PC-9 (cell line): ENCODE measurements around the gene DOCK3. TPM values are rescaled to one million over a fixed set of nuclear protein-coding genes. Genes with fewer than 3 reads are reported as not detected.

Experiments used
- BruUV-seq: library from RNA; stranded (reverse); fragments of 400-500 nt; replicated peaks from 2 replicates; lab custom pipeline; 2021; lab: Mats Ljungman, UMichigan
- CTCF ChIA-PET: fragments of 300-600 bp; sonication (Branson Sonifier 250); formaldehyde crosslinking; loops from one replicate; lab custom pipeline; 2022; ENCODE audit warnings: antibody characterized with exemption; lab: Charles Lee
- POLR2A ChIA-PET: fragments of 300-600 bp; sonication (Branson Sonifier 250); formaldehyde crosslinking; loops from one replicate; lab custom pipeline; 2022; ENCODE audit warnings: antibody characterized with exemption; ENCODE audit not compliant: unreplicated experiment; lab: Charles Lee
- DNase-seq, 2 experiments: peaks; one replicate each; pipeline versions ENCODE4 v3.0.0 to v3.0.0-alpha.2; 2015 to 2022; ENCODE audit warnings: mixed read lengths in 1 of 2
- H2AFZ ChIP-seq: fragments of 200-600 bp; sonication (generic); 2 replicates; pipeline ENCODE4 v1.8.1; 2017; ENCODE audit warnings: antibody characterized with exemption
- H3F3A ChIP-seq: fragments of 200-600 bp; sonication (generic); 2 replicates; pipeline ENCODE4 v1.8.1; 2017; ENCODE audit warnings: antibody characterized with exemption, mild to moderate bottlenecking, low read depth; ENCODE audit not compliant: insufficient read depth
- H3K27ac ChIP-seq: fragments of 200-600 bp; sonication (generic); 2 replicates; pipeline ENCODE4 v1.6.1; 2016; ENCODE audit warnings: mixed run types
- H3K27me3 ChIP-seq: fragments of 200-600 bp; sonication (generic); 2 replicates; pipeline ENCODE4 v1.6.1; 2016; ENCODE audit warnings: low read depth, mixed run types; ENCODE audit not compliant: insufficient read depth
- H3K36me3 ChIP-seq: fragments of 200-600 bp; sonication (generic); 2 replicates; pipeline ENCODE4 v1.6.1; 2016; ENCODE audit warnings: low read depth, mixed run types
- H3K4me1 ChIP-seq: fragments of 200-600 bp; sonication (generic); replicated peaks from 2 replicates; pipeline ENCODE4 v1.6.1; 2016; ENCODE audit warnings: mixed run types; ENCODE audit not compliant: insufficient read depth
- H3K4me2 ChIP-seq: fragments of 200-600 bp; sonication (generic); 2 replicates; pipeline ENCODE4 v1.6.1; 2017; ENCODE audit warnings: mixed run types
- H3K4me3 ChIP-seq: fragments of 200-600 bp; sonication (generic); 2 replicates; pipeline ENCODE4 v1.6.1; 2016; ENCODE audit warnings: mixed run types
- H3K79me2 ChIP-seq: fragments of 200-600 bp; sonication (generic); 2 replicates; pipeline ENCODE4 v1.6.1; 2017; ENCODE audit warnings: low read depth, mixed run types
- H3K9me2 ChIP-seq: fragments of 200-600 bp; sonication (generic); 2 replicates; pipeline ENCODE4 v1.8.1; 2017; ENCODE audit warnings: mild to moderate bottlenecking; ENCODE audit not compliant: insufficient read depth
- H3K9me3 ChIP-seq: fragments of 200-600 bp; sonication (generic); 2 replicates; pipeline ENCODE4 v1.8.1; 2016; ENCODE audit warnings: low read depth; ENCODE audit not compliant: insufficient read depth
- H4K20me1 ChIP-seq: fragments of 200-600 bp; sonication (generic); 2 replicates; pipeline ENCODE4 v1.8.1; 2017; ENCODE audit not compliant: insufficient read depth
- EZH2 ChIP-seq: fragments of 200-600 bp; sonication (generic); IDR thresholded peaks from 2 replicates; pipeline ENCODE4 v1.8.0; 2017; ENCODE audit warnings: antibody characterized with exemption, low read depth
- intact Hi-C: fragments of 100-400 bp; cut with micrococcal nuclease; formaldehyde crosslinking; loops from one replicate; pipeline ENCODE4 v1.10.0; 2022; ENCODE audit not compliant: unreplicated experiment
- total RNA-seq: library from RNA; stranded (reverse); gene quantifications from 2 replicates; pipeline ENCODE4 v1.2.3, GENCODE V29; 2021
- TF ChIP-seq, protein P1 (sequence below): fragments of 200-600 bp; sonication (generic); conservative IDR thresholded peaks from 2 replicates; pipeline ENCODE4 v1.6.1; 2017; ENCODE audit warnings: mixed run types, antibody characterized with exemption, mild to moderate bottlenecking, moderate library complexity

The DOCK3 gene
- total RNA-seq, 1 experiment from 2014 or later, result 16.9 TPM

DNA sequence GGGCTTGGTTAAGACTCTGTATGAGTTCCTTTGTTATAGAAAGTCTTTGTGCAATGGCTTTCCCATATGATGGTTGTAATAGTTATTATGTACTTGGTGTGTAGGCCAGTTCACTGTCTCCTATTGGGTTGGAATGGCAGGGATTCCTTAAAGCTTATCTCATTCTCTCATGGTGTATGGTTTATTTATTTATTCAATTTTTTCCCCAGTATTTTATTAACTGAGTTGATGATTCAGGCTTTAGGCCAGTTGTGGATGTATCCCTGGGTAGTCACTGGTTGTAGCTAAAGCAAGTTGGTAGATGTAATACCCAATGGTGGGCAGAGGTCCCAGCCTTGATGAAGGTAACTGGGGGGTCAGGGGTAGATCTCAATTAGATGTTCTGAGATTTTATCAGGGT, 349.4 kb downstream of the DOCK3 start:
- CTCF ChIA-PET, result no interaction called here
- no peak for TF ChIP-seq EZH2
- Histone ChIP-seq H3K27ac (no peak overlapping the region), H3K27me3 (no peaks in the 10 kb centered on the region), H3K4me1 (no peaks in the 10 kb centered on the region), H3K9me2 (no peaks in the 10 kb centered on the region), H3K9me3 (no peaks in the 10 kb centered on the region), H3K4me2 (no peak overlapping the region), H3F3A (no peaks in the 10 kb centered on the region), H2AFZ (no peak overlapping the region), H3K79me2 (no peaks in the 10 kb centered on the region), H3K36me3 (no peaks in the 10 kb centered on the region), H3K4me3 (no peak overlapping the region), H4K20me1 (no peaks in the 10 kb centered on the region)
- intact Hi-C loops, result no loop called here
- no peak for DNase-seq
- no TSS peak for BruUV-seq
- POLR2A ChIA-PET, result interaction anchor here (0.7 kb wide), 1 partner anchor 407 kb away, joined by 11 read pairs; the partner anchor contains the start of gene MAPKAPK3

DNA sequence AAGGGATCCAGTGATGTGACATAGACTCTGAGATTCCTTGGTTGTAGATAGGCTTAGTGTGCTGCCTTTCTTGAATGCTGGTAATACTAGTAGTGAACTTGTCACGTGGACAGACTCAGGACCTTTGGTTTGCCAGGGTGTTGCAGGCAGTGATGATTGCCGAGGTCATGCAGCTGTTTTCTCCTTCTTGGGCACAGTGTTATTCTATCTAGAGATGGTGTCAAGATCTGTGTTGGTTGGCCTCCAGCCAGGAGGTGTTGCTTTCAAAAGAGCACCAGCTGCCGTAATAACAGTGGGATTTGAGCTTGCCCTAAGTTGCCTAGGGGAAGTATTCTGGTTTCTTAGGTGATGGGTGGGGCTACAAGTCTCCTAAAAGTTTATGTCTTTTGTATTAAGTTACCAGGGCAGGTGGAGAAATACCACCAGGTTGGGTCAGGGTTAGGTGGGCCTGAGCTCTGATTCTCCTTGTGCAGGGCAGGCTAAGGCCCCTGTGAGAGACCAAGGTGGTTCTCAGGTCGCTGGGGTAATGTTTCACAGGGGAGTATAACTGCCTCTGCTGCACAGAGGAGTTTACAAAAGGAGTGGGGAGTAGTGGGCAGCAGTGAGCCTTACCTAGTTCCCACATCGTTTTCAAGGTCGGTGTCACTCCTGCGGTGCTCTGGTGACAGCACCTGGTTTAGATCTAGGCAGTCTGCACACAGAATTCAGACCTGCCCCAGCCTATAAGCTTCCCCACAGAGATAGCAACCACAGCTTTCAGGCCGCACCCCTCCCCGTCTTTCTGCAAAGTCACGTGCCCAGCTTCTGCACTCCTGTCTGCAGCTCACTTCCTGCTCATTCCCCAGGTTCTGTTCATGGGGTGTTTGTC, 350.3 kb downstream of the DOCK3 start:
- POLR2A ChIA-PET, result interaction anchor here (0.5 to 1.2 kb wide), 6 partner anchors 50 to 408 kb away, joined by 3 to 11 read pairs (median 6); partner anchors contain the start of genes MANF and MAPKAPK3
- CTCF ChIA-PET, result no interaction called here
- H3K27me3 ChIP-seq, result no peaks in the 10 kb centered on the region
- no peak overlapping the region for H3K4me2 ChIP-seq
- no peak overlapping the region for H2AFZ ChIP-seq
- TF ChIP-seq, protein P1, sequence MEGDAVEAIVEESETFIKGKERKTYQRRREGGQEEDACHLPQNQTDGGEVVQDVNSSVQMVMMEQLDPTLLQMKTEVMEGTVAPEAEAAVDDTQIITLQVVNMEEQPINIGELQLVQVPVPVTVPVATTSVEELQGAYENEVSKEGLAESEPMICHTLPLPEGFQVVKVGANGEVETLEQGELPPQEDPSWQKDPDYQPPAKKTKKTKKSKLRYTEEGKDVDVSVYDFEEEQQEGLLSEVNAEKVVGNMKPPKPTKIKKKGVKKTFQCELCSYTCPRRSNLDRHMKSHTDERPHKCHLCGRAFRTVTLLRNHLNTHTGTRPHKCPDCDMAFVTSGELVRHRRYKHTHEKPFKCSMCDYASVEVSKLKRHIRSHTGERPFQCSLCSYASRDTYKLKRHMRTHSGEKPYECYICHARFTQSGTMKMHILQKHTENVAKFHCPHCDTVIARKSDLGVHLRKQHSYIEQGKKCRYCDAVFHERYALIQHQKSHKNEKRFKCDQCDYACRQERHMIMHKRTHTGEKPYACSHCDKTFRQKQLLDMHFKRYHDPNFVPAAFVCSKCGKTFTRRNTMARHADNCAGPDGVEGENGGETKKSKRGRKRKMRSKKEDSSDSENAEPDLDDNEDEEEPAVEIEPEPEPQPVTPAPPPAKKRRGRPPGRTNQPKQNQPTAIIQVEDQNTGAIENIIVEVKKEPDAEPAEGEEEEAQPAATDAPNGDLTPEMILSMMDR, result no peak
- no peak for TF ChIP-seq EZH2
- peak in 1 of 2 experiments; percentile 60 for DNase-seq
- no peaks in the 10 kb centered on the region for H4K20me1 ChIP-seq
- H3K4me1 ChIP-seq, result no peaks in the 10 kb centered on the region
- no peaks in the 10 kb centered on the region for H3K36me3 ChIP-seq
- no peak overlapping the region for H3K4me3 ChIP-seq
- no peaks in the 10 kb centered on the region for H3K9me3 ChIP-seq
- H3K79me2 ChIP-seq, result no peaks in the 10 kb centered on the region
- H3F3A ChIP-seq, result no peaks in the 10 kb centered on the region
- intact Hi-C loops, result no loop called here
- no peak overlapping the region for H3K27ac ChIP-seq
- no peaks in the 10 kb centered on the region for H3K9me2 ChIP-seq
- BruUV-seq, result no TSS peak

DNA sequence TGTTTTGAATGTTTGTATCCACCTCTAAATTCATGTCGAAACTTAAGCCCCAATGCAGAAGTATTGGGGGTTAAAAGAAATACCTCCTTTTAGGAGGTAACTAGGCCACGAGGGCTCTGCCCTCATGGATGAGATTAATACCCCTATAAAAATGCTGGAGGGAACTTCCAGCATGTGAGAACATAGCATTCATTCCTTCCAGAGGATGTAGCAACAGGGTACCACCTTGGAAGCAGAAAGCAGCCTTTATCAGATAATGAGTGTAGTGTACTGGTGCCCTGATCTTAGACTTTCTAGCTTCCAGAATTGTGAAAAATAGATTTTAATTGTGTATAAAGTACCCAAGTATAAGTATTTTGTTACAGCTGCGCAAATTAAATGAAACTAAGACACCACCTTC, 356.9 kb downstream of the DOCK3 start:
- H3K27ac ChIP-seq, result no peak overlapping the region
- DNase-seq, result no peak
- ChIA-PET POLR2A (no interaction called here), CTCF (no interaction called here)
- no peaks in the 10 kb centered on the region for H3K27me3 ChIP-seq
- no peaks in the 10 kb centered on the region for H3K9me2 ChIP-seq
- no peaks in the 10 kb centered on the region for H3K9me3 ChIP-seq
- no peak overlapping the region for H2AFZ ChIP-seq
- no peaks in the 10 kb centered on the region for H3F3A ChIP-seq
- no peak overlapping the region for H3K4me2 ChIP-seq
- no TSS peak for BruUV-seq
- no peaks in the 10 kb centered on the region for H3K79me2 ChIP-seq
- no peak for TF ChIP-seq EZH2
- TF ChIP-seq, protein P1, result no peak
- intact Hi-C loops, result no loop called here
- no peaks in the 10 kb centered on the region for H3K4me1 ChIP-seq
- H3K4me3 ChIP-seq, result no peak overlapping the region
- no peaks in the 10 kb centered on the region for H4K20me1 ChIP-seq
- no peaks in the 10 kb centered on the region for H3K36me3 ChIP-seq
